ENCODE measurements around the gene PTPN14. TPM values are rescaled to one million over a fixed set of nuclear protein-coding genes. Genes with fewer than 3 reads are reported as not detected.

The PTPN14 gene
- total RNA-seq, 2 donors from 2014 or later = 9.8 to 11.8 TPM

DNA sequence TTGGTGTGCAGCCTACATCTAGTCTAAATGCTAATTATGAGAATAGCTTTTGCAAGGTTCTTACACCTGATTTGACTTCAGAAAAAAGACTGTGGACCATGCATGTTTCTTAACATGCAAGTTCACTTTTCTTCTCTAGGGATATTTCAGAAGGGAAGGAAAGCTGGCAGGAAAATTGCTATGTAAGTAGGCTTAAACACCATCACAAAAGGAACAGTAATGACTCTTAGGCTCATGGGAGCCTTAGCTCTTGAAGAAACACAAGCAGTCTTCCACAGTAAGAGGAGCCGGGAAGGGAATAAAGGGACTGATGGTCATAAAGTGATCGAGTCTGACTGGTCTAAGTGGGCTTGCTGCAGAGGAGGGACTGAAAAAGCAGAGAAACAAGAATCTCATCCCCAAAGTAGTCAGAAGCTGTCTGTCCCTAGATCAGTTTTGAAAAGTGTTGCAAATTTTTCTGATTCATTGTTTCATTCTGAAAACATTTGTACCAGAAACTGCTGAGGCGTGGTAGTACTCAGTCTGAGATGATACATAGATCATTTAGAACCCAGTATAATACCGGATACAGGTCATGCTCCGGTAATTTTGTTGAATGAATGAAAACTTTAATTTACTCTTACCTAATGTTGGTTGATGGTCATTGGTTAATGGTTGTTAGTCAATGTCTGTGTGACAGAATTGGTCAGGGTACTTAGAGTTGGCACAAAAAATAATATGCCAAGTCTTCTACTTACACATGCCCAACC, 229.5 kb downstream of the PTPN14 start:
- intact Hi-C loops (cut with DNase I) = no loop called here
- Histone ChIP-seq H3K36me3 (no peaks in the 10 kb centered on the region), H3K9ac (ENCODE audit: low read depth in 2 of 2, low read length in 2 of 2) (no peak overlapping the region), H3K27me3 (no peaks in the 10 kb centered on the region), H3K9me3 (no peaks in the 10 kb centered on the region), H3K4me3 (no peak overlapping the region), H3K27ac (no peak overlapping the region), H3K4me1 (no peaks in the 10 kb centered on the region)
- TF ChIP-seq, protein P1, sequence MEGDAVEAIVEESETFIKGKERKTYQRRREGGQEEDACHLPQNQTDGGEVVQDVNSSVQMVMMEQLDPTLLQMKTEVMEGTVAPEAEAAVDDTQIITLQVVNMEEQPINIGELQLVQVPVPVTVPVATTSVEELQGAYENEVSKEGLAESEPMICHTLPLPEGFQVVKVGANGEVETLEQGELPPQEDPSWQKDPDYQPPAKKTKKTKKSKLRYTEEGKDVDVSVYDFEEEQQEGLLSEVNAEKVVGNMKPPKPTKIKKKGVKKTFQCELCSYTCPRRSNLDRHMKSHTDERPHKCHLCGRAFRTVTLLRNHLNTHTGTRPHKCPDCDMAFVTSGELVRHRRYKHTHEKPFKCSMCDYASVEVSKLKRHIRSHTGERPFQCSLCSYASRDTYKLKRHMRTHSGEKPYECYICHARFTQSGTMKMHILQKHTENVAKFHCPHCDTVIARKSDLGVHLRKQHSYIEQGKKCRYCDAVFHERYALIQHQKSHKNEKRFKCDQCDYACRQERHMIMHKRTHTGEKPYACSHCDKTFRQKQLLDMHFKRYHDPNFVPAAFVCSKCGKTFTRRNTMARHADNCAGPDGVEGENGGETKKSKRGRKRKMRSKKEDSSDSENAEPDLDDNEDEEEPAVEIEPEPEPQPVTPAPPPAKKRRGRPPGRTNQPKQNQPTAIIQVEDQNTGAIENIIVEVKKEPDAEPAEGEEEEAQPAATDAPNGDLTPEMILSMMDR (IDR thresholded peaks at IDR 0.05) = no peak
- no peak for DNase-seq

DNA sequence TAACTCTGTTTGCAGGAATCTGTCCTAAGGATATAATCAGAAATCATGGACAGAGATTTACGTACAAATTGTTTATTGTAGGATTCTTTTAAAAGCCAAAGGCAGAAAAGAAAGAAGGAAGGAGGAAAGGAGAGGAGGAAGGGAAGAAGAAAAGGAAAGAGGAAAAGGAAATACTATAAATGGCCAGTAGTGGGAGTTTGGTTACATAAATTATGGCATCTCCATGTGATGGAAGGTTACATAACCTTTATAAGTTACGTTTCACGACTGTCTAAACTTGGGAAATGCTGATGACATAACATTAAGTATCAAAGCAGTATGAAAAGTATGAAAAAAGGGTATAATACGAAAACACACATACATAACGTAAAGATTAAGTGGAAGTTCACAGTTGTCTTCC, 231.5 kb downstream of the PTPN14 start:
- intact Hi-C loops (cut with DNase I) = no loop called here
- H3K9ac ChIP-seq (ENCODE audit: low read depth in 2 of 2, low read length in 2 of 2) = no peak overlapping the region
- no peaks in the 10 kb centered on the region for H3K36me3 ChIP-seq
- H3K27me3 ChIP-seq = no peaks in the 10 kb centered on the region
- H3K9me3 ChIP-seq = no peaks in the 10 kb centered on the region
- TF ChIP-seq, protein P1 (IDR thresholded peaks at IDR 0.05) = no peak
- H3K27ac ChIP-seq = no peak overlapping the region
- no peak overlapping the region for H3K4me3 ChIP-seq
- no peak for DNase-seq
- no peaks in the 10 kb centered on the region for H3K4me1 ChIP-seq

GRCh38 chr1:214318956-214319736, 232.3 kb downstream of the PTPN14 start:
- intact Hi-C loops (cut with DNase I) = no loop called here
- H3K27me3 ChIP-seq = no peaks in the 10 kb centered on the region
- no peak overlapping the region for H3K27ac ChIP-seq
- no peak for DNase-seq
- no peaks in the 10 kb centered on the region for H3K4me1 ChIP-seq
- H3K9ac ChIP-seq (ENCODE audit: low read depth in 2 of 2, low read length in 2 of 2) = no peak overlapping the region
- TF ChIP-seq, protein P1 (IDR thresholded peaks at IDR 0.05) = no peak
- H3K9me3 ChIP-seq = no peaks in the 10 kb centered on the region
- H3K36me3 ChIP-seq = no peaks in the 10 kb centered on the region
- H3K4me3 ChIP-seq = no peak overlapping the region

DNA sequence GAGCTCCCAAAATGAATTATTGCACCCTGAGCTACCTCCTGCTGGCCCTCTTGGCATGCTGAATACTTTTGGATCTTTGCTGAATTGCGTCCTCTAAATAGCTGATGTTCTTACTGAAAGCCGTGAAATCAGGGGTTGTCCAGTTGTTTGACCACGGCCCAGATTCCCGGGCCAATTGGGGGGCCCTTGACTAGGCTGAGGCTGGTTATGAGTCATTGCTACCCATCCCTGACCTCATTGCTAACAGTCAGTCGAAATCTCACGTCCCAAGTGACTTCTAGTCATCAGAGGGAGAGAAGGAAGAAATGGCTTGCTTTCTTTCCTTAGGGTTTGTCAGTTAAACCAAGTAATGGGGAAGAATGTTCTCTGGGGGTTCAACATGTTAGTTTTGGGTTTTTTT, 233.0 kb downstream of the PTPN14 start:
- no peaks in the 10 kb centered on the region for H3K27me3 ChIP-seq
- DNase-seq = no peak
- H3K27ac ChIP-seq = no peak overlapping the region
- H3K9me3 ChIP-seq = no peaks in the 10 kb centered on the region
- H3K4me1 ChIP-seq = no peaks in the 10 kb centered on the region
- intact Hi-C loops (cut with DNase I) = no loop called here
- TF ChIP-seq, protein P1 (IDR thresholded peaks at IDR 0.05) = no peak
- no peak overlapping the region for H3K9ac ChIP-seq (ENCODE audit: low read depth in 2 of 2, low read length in 2 of 2)
- H3K4me3 ChIP-seq = no peak overlapping the region
- no peaks in the 10 kb centered on the region for H3K36me3 ChIP-seq

GRCh38 chr1:214317734-214318133, 233.7 kb downstream of the PTPN14 start:
- no peak for DNase-seq
- H3K4me3 ChIP-seq = no peak overlapping the region
- intact Hi-C loops (cut with DNase I) = no loop called here
- no peaks in the 10 kb centered on the region for H3K9me3 ChIP-seq
- H3K36me3 ChIP-seq = no peaks in the 10 kb centered on the region
- TF ChIP-seq, protein P1 (IDR thresholded peaks at IDR 0.05) = no peak
- H3K9ac ChIP-seq (ENCODE audit: low read depth in 2 of 2, low read length in 2 of 2) = no peak overlapping the region
- no peaks in the 10 kb centered on the region for H3K27me3 ChIP-seq
- no peaks in the 10 kb centered on the region for H3K4me1 ChIP-seq
- H3K27ac ChIP-seq = no peak overlapping the region
